Tibial artery (tissue), 4 donors: ENCODE data around the gene SLC32A1.
A peak's percentile ranks its signal among the peaks of the same experiment; 100 is the strongest.

Experiments used
- DNase-seq, 2 donors: peaks; one replicate each; pipeline ENCODE4 v3.0.0-alpha.2; 2019
- H3K27ac ChIP-seq, 2 donors: fragments of 200-600 bp; sonication (generic) in 1 of 2; 1 replicate in 1 of 2; 2 replicates in 1 of 2; pipeline ENCODE4 v1.5.1; 2018 to 2019; ENCODE audit warnings: mild to moderate bottlenecking in 1 of 2
- H3K27me3 ChIP-seq, 2 donors: fragments of 200-600 bp; sonication (generic) in 1 of 2; one replicate each; pipeline versions ENCODE4 v1.5.1 to v1.6.0; 2016 to 2019
- H3K36me3 ChIP-seq, 3 donors: fragments of 200-600 bp; sonication (generic) in 2 of 3; one replicate each; pipeline ENCODE4 v1.5.1; 2016 to 2019; ENCODE audit warnings: mild to moderate bottlenecking in 2 of 3
- H3K4me1 ChIP-seq, 4 donors: fragments of 200-600 bp; sonication (generic) in 2 of 4; 1 replicate in 3 of 4; 2 replicates in 1 of 4; pipeline ENCODE4 v1.5.1; 2016 to 2019
- H3K4me3 ChIP-seq, 2 donors: fragments of 200-600 bp; sonication (generic) in 1 of 2; 1 replicate in 1 of 2; 2 replicates in 1 of 2; pipeline ENCODE4 v1.5.1; 2018 to 2019; ENCODE audit warnings: mild to moderate bottlenecking in 2 of 2
- H3K9me3 ChIP-seq, 3 donors: fragments of 200-600 bp; sonication (generic) in 1 of 3; one replicate each; pipeline ENCODE4 v1.5.1; 2016 to 2019
- CTCF ChIP-seq, 2 experiments: fragments of 200-600 bp in 1 of 2; fragments of 450-650 bp in 1 of 2; IDR thresholded peaks; one replicate each; pipeline ENCODE4 v1.5.1; 2017 to 2019; ENCODE audit warnings: antibody characterized with exemption in 2 of 2, mild to moderate bottlenecking in 1 of 2, moderate library complexity in 1 of 2
- intact Hi-C: fragments of 100-400 bp; cut with DNase I; formaldehyde crosslinking; loops from one replicate; pipeline ENCODE4 v1.15.0; 2023; ENCODE audit warnings: low total_unique reads

The SLC32A1 gene

GRCh38 chr20:38722683-38723016, 1.6 kb upstream of the SLC32A1 start:
- DNase-seq = no peak
- peaks cover 0 to 34% (median 29%) of the 10 kb centered on the region in 4 donors for H3K4me1 ChIP-seq
- intact Hi-C loops = loop anchor here (10.0 kb wide), 1 partner anchor 162 kb away; no protein-coding TSS in a partner anchor
- peaks cover 0 to 96% of the 10 kb centered on the region in 2 donors for H3K27me3 ChIP-seq
- TF ChIP-seq CTCF (IDR thresholded peaks at IDR 0.05) = no peak
- no peaks in the 10 kb centered on the region for H3K36me3 ChIP-seq
- no peaks in the 10 kb centered on the region for H3K9me3 ChIP-seq
- H3K27ac ChIP-seq = no peak overlapping the region
- H3K4me3 ChIP-seq = no peak overlapping the region

GRCh38 chr20:38723017-38723847, 1.1 kb upstream of the SLC32A1 start:
- no peak for DNase-seq
- peaks cover 0 to 96% of the 10 kb centered on the region in 2 donors for H3K27me3 ChIP-seq
- H3K27ac ChIP-seq = no peak overlapping the region
- H3K9me3 ChIP-seq = no peaks in the 10 kb centered on the region
- no peak for TF ChIP-seq CTCF (IDR thresholded peaks at IDR 0.05)
- H3K4me1 ChIP-seq = peaks cover 0 to 35% (median 29%) of the 10 kb centered on the region in 4 donors
- intact Hi-C loops = loop anchor here (10.0 kb wide), 1 partner anchor 162 kb away; no protein-coding TSS in a partner anchor
- H3K36me3 ChIP-seq = no peaks in the 10 kb centered on the region
- H3K4me3 ChIP-seq = no peak overlapping the region

- intact Hi-C loops = loop anchor here (10.0 kb wide), 1 partner anchor 160 kb away; no protein-coding TSS in a partner anchor
- Histone ChIP-seq H3K36me3 (no peaks in the 10 kb centered on the region), H3K27me3 (peaks cover 1 to 99% of the 10 kb centered on the region in 2 donors), H3K4me3 (no peak overlapping the region), H3K27ac (no peak overlapping the region), H3K9me3 (no peaks in the 10 kb centered on the region), H3K4me1 (peaks cover 0 to 47% (median 35%) of the 10 kb centered on the region in 4 donors)
- no peak for TF ChIP-seq CTCF (IDR thresholded peaks at IDR 0.05)
- no peak for DNase-seq
These were observed 401 bp downstream of the SLC32A1 start for GRCh38 chr20:38724626-38725147.

DNA sequence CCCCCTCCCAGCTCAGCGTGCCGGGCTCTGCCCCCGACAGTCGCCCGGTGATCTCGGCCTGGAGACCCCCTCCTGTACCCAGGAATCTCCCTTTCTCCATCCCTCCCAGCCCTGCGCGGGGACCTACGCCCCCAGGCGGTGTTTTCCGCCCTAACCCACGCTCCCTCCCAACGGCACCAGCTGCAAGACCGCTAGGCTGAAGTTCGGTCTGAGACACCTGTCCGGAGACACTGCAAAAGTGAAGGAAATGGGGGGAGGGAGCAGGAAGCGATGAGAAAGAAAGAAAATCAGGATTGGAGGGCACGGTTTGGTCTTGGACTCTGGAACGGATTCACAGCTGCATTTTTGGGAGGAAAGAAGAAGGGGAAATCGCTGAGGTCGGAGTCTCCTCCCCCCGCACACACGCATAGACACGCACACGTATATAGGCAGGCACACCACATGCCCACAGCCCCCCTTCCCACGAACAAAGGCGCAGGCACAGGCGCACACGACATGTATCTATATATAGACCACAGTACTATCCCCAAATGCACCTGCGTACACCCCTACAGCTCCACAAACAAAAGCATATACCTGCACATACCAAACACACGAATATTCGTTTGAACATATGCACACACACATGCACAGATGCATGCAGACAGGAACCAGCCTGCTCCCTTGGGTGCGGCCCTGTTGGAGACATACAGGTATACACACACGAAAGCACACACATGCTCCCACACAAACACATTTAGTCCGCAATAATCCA, 1.0 kb downstream of the SLC32A1 start:
- H3K27ac ChIP-seq = no peak overlapping the region
- peaks cover 0 to 50% (median 35%) of the 10 kb centered on the region in 4 donors for H3K4me1 ChIP-seq
- TF ChIP-seq CTCF (IDR thresholded peaks at IDR 0.05) = no peak
- H3K27me3 ChIP-seq = peaks cover 5 to 99% of the 10 kb centered on the region in 2 donors
- H3K4me3 ChIP-seq = no peak overlapping the region
- H3K36me3 ChIP-seq = no peaks in the 10 kb centered on the region
- DNase-seq = no peak
- H3K9me3 ChIP-seq = no peaks in the 10 kb centered on the region
- intact Hi-C loops = loop anchor here (10.0 kb wide), 1 partner anchor 159 kb away; no protein-coding TSS in a partner anchor

DNA sequence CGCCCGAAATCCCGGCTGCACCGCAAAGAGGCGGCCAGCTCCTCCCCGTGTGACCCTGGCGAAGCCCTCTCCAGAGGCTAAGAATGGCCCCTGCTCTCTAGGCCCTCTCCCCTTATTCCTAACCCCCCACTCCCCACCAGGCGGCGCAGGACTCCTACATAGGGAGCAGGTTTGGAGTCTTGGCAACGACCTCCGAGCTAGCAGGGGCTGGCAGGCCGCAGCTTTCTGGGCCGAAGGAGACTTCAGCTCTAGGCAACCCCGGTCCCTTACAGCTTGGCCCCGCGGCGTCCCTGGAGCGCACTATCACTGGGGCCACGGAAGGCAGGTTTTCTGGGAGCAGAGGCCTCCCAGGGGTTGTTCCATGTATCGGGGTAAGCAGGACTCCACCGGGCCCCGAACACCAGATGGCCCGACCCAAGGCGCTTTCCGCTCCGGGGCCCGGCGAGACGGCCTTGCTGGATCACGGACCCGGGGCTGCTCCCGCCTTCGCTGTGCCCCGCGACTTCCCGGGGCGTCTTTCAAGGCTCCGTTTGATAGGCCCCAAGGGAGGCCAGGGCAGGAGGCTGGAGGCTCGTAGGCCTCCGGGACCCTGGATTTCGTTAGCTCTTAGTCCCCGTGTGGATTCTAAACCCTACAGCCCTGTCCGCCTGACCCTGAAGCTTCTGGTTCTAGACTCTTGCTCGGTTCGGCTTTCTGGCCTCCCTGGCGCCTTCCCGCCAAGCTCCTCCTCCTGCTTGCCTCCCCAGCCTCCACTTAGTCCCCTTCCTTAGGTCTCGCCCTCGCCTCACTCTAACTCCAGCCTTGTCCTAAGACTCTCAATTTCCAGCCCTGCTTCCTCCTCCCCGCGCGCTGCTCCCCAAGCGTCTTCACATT, 1.9 kb downstream of the SLC32A1 start:
- Histone ChIP-seq H3K4me1 (peaks cover 0 to 59% (median 41%) of the 10 kb centered on the region in 4 donors), H3K36me3 (no peaks in the 10 kb centered on the region), H3K4me3 (no peak overlapping the region), H3K27me3 (peaks cover 10 to 100% of the 10 kb centered on the region in 2 donors), H3K27ac (no peak overlapping the region), H3K9me3 (no peaks in the 10 kb centered on the region)
- DNase-seq = no peak
- TF ChIP-seq CTCF (IDR thresholded peaks at IDR 0.05) = peak; percentile 24 to 27
- intact Hi-C loops = loop anchor here (10.0 kb wide), 1 partner anchor 159 kb away; no protein-coding TSS in a partner anchor
